ENCODE measurements around the gene RAB44. TPM values are rescaled to one million over a fixed set of nuclear protein-coding genes. Genes with fewer than 3 reads are reported as not detected.

The RAB44 gene
- total and polyA plus RNA-seq, 3 experiments from 2014 or later: not detected

GRCh38 chr6:36674942-36675341 is 22.7 kb upstream of the RAB44 start:
- Mint-ChIP-seq H3K4me3 (no peak overlapping the region), H3K27ac (no peak overlapping the region), H3K4me1 (peaks cover 14 to 20% (median 20%) of the 10 kb centered on the region in 3 donors)

DNA sequence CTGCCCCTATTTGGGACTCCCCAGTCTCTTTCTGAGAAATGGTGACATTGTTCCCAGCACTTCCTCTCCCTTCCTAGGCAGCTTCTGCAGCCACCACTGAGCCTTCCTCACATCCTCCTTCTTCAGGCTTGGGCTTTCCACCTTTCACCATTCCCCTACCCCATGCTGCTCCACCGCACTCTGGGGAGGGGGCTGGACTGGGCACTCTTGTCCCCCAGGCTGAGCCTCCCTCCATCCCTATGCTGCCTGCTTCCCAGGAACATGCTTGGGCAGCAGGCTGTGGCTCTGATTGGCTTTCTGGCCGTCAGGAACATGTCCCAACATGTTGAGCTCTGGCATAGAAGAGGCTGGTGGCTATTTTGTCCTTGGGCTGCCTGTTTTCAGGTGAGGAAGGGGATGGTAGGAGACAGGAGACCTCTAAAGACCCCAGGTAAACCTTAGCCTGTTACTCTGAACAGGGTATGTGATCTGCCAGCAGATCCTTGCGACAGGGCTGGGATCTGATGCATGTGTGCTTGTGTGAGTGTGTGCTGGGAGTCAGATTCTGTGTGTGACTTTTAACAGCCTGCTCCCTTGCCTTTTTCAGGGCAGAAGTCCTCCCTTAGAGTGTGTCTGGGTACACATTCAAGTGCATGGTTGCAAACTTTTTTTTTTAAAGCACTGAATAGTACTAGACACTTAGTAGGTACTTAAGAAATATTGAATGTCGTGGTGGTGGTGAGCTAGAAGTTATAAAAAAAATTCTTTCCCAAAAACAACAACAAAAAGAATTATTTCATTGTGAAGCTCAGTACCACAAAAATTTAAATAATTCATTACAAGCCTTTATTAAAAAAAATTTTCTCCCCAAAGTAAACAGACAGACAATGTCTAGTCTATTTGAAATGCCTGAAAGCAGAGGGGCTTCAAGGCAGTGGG is 21.2 kb upstream of the RAB44 start:
- POLR2A ChIA-PET: interaction anchor here (0.6 kb wide), 1 partner anchor 87 kb away, joined by 3 read pairs; no protein-coding TSS in a partner anchor
- Histone ChIP-seq H3K4me3 (ENCODE audit: low read length) (no peak overlapping the region), H3K27ac (ENCODE audit: low read depth, low read length) (no peak overlapping the region)

More at GRCh38 chr6:36674942-36675341, 22.7 kb upstream of the RAB44 start:
- CTCF ChIA-PET: no interaction called here
- no peaks in the 10 kb centered on the region for H3K9me3 ChIP-seq (ENCODE audit: low read length)
- H3K4me1 ChIP-seq (ENCODE audit: insufficient read depth, low read length): peaks cover 15% of the 10 kb centered on the region
- no peak overlapping the region for H3K27ac ChIP-seq (ENCODE audit: low read depth, low read length)
- H3K4me3 ChIP-seq (ENCODE audit: low read length): no peak overlapping the region
- Mint-ChIP-seq H3K9me3 (peaks cover 0 to under 1% (median 0%) of the 10 kb centered on the region in 5 donors), H3K27me3 (peaks cover 0 to 4% of the 10 kb centered on the region in 2 donors), H3K36me3 (peaks cover 0 to 6% (median 0%) of the 10 kb centered on the region in 3 donors)
- POLR2A ChIA-PET: no interaction called here
- H3K36me3 ChIP-seq (ENCODE audit: insufficient read depth, low read length): no peaks in the 10 kb centered on the region
- DNase-seq: no peak
- no peaks in the 10 kb centered on the region for H3K27me3 ChIP-seq (ENCODE audit: insufficient read depth, low read length, poor library complexity, severe bottlenecking)

GRCh38 chr6:36677059-36677749 is 20.4 kb upstream of the RAB44 start:
- peaks cover 0 to 3% (median 0%) of the 10 kb centered on the region in 5 donors for H3K9me3 Mint-ChIP-seq
- Histone ChIP-seq H3K27ac (ENCODE audit: low read depth, low read length) (no peak overlapping the region), H3K4me1 (ENCODE audit: insufficient read depth, low read length) (peaks cover 22% of the 10 kb centered on the region), H3K9me3 (ENCODE audit: low read length) (no peaks in the 10 kb centered on the region), H3K4me3 (ENCODE audit: low read length) (no peak overlapping the region), H3K27me3 (ENCODE audit: insufficient read depth, low read length, poor library complexity, severe bottlenecking) (no peaks in the 10 kb centered on the region), H3K36me3 (ENCODE audit: insufficient read depth, low read length) (no peaks in the 10 kb centered on the region)
- ChIA-PET POLR2A (interaction anchor here (0.6 kb wide), 1 partner anchor 86 kb away, joined by 3 read pairs; no protein-coding TSS in a partner anchor), CTCF (interaction anchor here (1.3 kb wide), 1 partner anchor 53 kb away, joined by 3 read pairs; no protein-coding TSS in a partner anchor)
- H3K27ac Mint-ChIP-seq: peak overlapping the region; percentile 60 to 98 (median 82)
- peak overlapping the region; percentile 66 to 100 (median 76) for H3K4me3 Mint-ChIP-seq
- H3K36me3 Mint-ChIP-seq: peaks cover 0 to 6% (median 0%) of the 10 kb centered on the region in 3 donors
- peaks cover 21 to 27% (median 26%) of the 10 kb centered on the region in 3 donors for H3K4me1 Mint-ChIP-seq
- DNase-seq: no peak
- peaks cover 0 to 6% of the 10 kb centered on the region in 2 donors for H3K27me3 Mint-ChIP-seq

More for the DNA sequence above, 21.2 kb upstream of the RAB44 start:
- Mint-ChIP-seq H3K27me3 (peaks cover 0 to 6% of the 10 kb centered on the region in 2 donors), H3K36me3 (peaks cover 0 to 6% (median 0%) of the 10 kb centered on the region in 3 donors), H3K9me3 (peaks cover 0 to 3% (median 0%) of the 10 kb centered on the region in 5 donors), H3K4me3 (peak overlapping the region in 1 of 7 donors; percentile 93), H3K27ac (peak overlapping the region in 4 of 8 donors; percentile 28 to 98 (median 41)), H3K4me1 (peaks cover 21 to 27% (median 25%) of the 10 kb centered on the region in 3 donors)
- Histone ChIP-seq H3K36me3 (ENCODE audit: insufficient read depth, low read length) (no peaks in the 10 kb centered on the region), H3K9me3 (ENCODE audit: low read length) (no peaks in the 10 kb centered on the region), H3K4me1 (ENCODE audit: insufficient read depth, low read length) (peaks cover 21% of the 10 kb centered on the region), H3K27me3 (ENCODE audit: insufficient read depth, low read length, poor library complexity, severe bottlenecking) (no peaks in the 10 kb centered on the region)
- CTCF ChIA-PET: interaction anchor here (1.3 kb wide), 1 partner anchor 52 kb away, joined by 3 read pairs; no protein-coding TSS in a partner anchor
- no peak for DNase-seq

DNA sequence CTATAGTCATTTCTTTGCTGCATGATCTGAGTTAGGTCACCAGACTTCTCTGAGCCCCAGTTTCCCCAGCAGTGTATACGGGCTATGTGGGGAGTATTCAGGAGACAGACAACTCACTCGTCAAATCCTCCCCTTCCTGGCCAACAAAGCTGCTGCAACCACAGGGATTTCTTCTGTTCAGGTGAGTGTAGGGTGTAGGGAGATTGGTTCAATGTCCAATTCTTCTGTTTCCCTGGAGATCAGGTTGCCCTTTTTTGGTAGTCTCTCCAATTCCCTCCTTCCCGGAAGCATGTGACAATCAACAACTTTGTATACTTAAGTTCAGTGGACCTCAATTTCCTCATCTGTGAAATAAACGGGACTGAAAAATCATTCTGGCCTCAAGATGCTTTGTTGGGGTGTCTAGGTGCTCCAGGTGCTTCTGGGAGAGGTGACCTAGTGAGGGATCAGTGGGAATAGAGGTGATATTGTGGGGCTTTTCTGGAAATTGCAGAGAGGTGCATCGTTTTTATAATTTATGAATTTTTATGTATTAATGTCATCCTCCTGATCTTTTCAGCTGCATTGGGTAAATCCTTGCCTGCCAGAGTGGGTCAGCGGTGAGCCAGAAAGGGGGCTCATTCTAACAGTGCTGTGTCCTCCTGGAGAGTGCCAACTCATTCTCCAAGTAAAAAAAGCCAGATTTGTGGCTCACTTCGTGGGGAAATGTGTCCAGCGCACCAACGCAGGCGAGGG is 19.7 kb upstream of the RAB44 start:
- no peaks in the 10 kb centered on the region for H3K27me3 ChIP-seq (ENCODE audit: insufficient read depth, low read length, poor library complexity, severe bottlenecking)
- peaks cover 0 to 6% (median 0%) of the 10 kb centered on the region in 3 donors for H3K36me3 Mint-ChIP-seq
- peak overlapping the region; percentile 72 for H3K27ac ChIP-seq (ENCODE audit: low read depth, low read length)
- H3K27me3 Mint-ChIP-seq: peaks cover 0 to 6% of the 10 kb centered on the region in 2 donors
- H3K4me3 Mint-ChIP-seq: peak overlapping the region; percentile 69 to 100 (median 76)
- peaks cover 21 to 30% (median 29%) of the 10 kb centered on the region in 3 donors for H3K4me1 Mint-ChIP-seq
- H3K9me3 ChIP-seq (ENCODE audit: low read length): no peaks in the 10 kb centered on the region
- POLR2A ChIA-PET: no interaction called here
- peaks cover 0 to 3% (median 0%) of the 10 kb centered on the region in 5 donors for H3K9me3 Mint-ChIP-seq
- peaks cover 29% of the 10 kb centered on the region for H3K4me1 ChIP-seq (ENCODE audit: insufficient read depth, low read length)
- CTCF ChIA-PET: interaction anchor here (0.7 to 2.8 kb wide), 6 partner anchors 10 to 255 kb away, joined by 3 to 12 read pairs (median 4); no protein-coding TSS in a partner anchor
- peak overlapping the region; percentile 68 to 98 (median 80) for H3K27ac Mint-ChIP-seq
- H3K4me3 ChIP-seq (ENCODE audit: low read length): peak overlapping the region; percentile 82
- H3K36me3 ChIP-seq (ENCODE audit: insufficient read depth, low read length): no peaks in the 10 kb centered on the region
- no peak for DNase-seq

DNA sequence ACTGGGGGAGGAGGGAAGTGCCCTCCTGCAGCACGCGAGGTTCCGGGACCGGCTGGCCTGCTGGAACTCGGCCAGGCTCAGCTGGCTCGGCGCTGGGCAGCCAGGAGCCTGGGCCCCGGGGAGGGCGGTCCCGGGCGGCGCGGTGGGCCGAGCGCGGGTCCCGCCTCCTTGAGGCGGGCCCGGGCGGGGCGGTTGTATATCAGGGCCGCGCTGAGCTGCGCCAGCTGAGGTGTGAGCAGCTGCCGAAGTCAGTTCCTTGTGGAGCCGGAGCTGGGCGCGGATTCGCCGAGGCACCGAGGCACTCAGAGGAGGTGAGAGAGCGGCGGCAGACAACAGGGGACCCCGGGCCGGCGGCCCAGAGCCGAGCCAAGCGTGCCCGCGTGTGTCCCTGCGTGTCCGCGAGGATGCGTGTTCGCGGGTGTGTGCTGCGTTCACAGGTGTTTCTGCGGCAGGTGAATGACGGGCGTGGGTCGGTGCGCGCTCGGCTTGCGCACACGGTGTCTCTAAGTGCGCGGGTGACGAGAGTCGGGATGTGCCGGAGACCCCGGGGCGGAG is 19.1 kb upstream of the RAB44 start, which contains the start of gene CDKN1A:
Gene CDKN1A (plus strand): TSS at position 227 of the 555 bp plus-strand sequence. CDS start 5,388 bp downstream, outside the sequence.
- Mint-ChIP-seq H3K4me1 (peaks cover 21 to 30% (median 29%) of the 10 kb centered on the region in 3 donors), H3K36me3 (peaks cover 0 to 6% (median 0%) of the 10 kb centered on the region in 3 donors)

GRCh38 chr6:36679043-36679833 is 18.4 kb upstream of the RAB44 start:
- H3K4me3 ChIP-seq (ENCODE audit: low read length): peak overlapping the region; percentile 82
- Mint-ChIP-seq H3K4me3 (peak overlapping the region; percentile 87 to 100 (median 95)), H3K4me1 (peaks cover 21 to 30% (median 29%) of the 10 kb centered on the region in 3 donors), H3K9me3 (peaks cover 0 to 3% (median 0%) of the 10 kb centered on the region in 5 donors), H3K36me3 (peaks cover 0 to 8% (median 0%) of the 10 kb centered on the region in 3 donors), H3K27ac (peak overlapping the region; percentile 61 to 98 (median 96)), H3K27me3 (peaks cover 0 to 6% of the 10 kb centered on the region in 2 donors)
- DNase-seq: peak in 4 of 5 donors; percentile 10 to 56 (median 22)
- no peaks in the 10 kb centered on the region for H3K36me3 ChIP-seq (ENCODE audit: insufficient read depth, low read length)
- H3K27me3 ChIP-seq (ENCODE audit: insufficient read depth, low read length, poor library complexity, severe bottlenecking): no peaks in the 10 kb centered on the region
- peak overlapping the region; percentile 72 for H3K27ac ChIP-seq (ENCODE audit: low read depth, low read length)
- no peaks in the 10 kb centered on the region for H3K9me3 ChIP-seq (ENCODE audit: low read length)
- CTCF ChIA-PET: interaction anchor here (0.7 to 2.8 kb wide), 14 partner anchors 9 to 377 kb away, joined by 3 to 12 read pairs (median 5); no protein-coding TSS in a partner anchor
- POLR2A ChIA-PET: interaction anchor here (0.6 to 0.7 kb wide), 3 partner anchors 33 to 1997 kb away, joined by 3 read pairs; no protein-coding TSS in a partner anchor
- H3K4me1 ChIP-seq (ENCODE audit: insufficient read depth, low read length): peaks cover 35% of the 10 kb centered on the region

More for the DNA sequence above, 19.1 kb upstream of the RAB44 start, which contains the start of gene CDKN1A:
- H3K27ac ChIP-seq (ENCODE audit: low read depth, low read length): peak within 1 kb of the TSS; percentile 72
- H3K9me3 ChIP-seq (ENCODE audit: low read length): no peaks in the 10 kb centered on the region
- peak; percentile 58 to 82 (median 69) for DNase-seq
- peak within 1 kb of the TSS; percentile 82 for H3K4me3 ChIP-seq (ENCODE audit: low read length)
- POLR2A ChIA-PET: interaction anchor here (0.6 kb wide), 1 partner anchor 1996 kb away, joined by 3 read pairs; no protein-coding TSS in a partner anchor
- peaks cover 35% of the 10 kb centered on the region for H3K4me1 ChIP-seq (ENCODE audit: insufficient read depth, low read length)
- Mint-ChIP-seq H3K9me3 (peaks cover 0 to 3% (median 0%) of the 10 kb centered on the region in 5 donors), H3K4me3 (peak within 1 kb of the TSS; percentile 87 to 100 (median 95)), H3K27ac (peak within 1 kb of the TSS; percentile 68 to 98 (median 96)), H3K27me3 (peaks cover 0 to 6% of the 10 kb centered on the region in 2 donors)
- H3K36me3 ChIP-seq (ENCODE audit: insufficient read depth, low read length): no peaks in the 10 kb centered on the region
- CTCF ChIA-PET: interaction anchor here (0.7 to 2.8 kb wide), 8 partner anchors 9 to 255 kb away, joined by 3 to 12 read pairs (median 4); no protein-coding TSS in a partner anchor
- no peaks in the 10 kb centered on the region for H3K27me3 ChIP-seq (ENCODE audit: insufficient read depth, low read length, poor library complexity, severe bottlenecking)

All from CD8-positive, alpha-beta memory T cell (primary cell).